Stimulated activated CD4-positive, alpha-beta T cell treated with anti-CD3 and anti-CD28 coated beads, Interleukin-2, amount 100 ng/mL, for 4 hours (primary cell): Measurements from ENCODE around the gene CCBE1.
"Not testable (repeated sequence)": the region's sequence is repeated elsewhere in the genome, so short reads cannot be mapped to it uniquely, and the experiment has no call there.

ENCODE experiments used
- DNase-seq: peaks from one replicate; pipeline ENCODE4 v3.0.0-alpha.2; 2020; ENCODE audit warnings: low read depth

Gene CCBE1

GRCh38 chr18:59697236-59697932 lies at the start of gene CCBE1:
Gene CCBE1, minus strand, starts transcription at chr18:59697423.
- DNase-seq: no peak

- DNase-seq: no peak
Observed at GRCh38 chr18:59744271-59744721, 47.1 kb upstream of the CCBE1 start.

- DNase-seq: no peak
Observed at GRCh38 chr18:59743566-59743965, 46.3 kb upstream of the CCBE1 start.

GRCh38 chr18:59742325-59743111 lies 45.3 kb upstream of the CCBE1 start:
- no peak for DNase-seq

- no peak for DNase-seq
Observed at GRCh38 chr18:59740141-59740540, 42.9 kb upstream of the CCBE1 start.

GRCh38 chr18:59737776-59738300 lies 40.6 kb upstream of the CCBE1 start:
- DNase-seq: no peak

- DNase-seq: not testable (repeated sequence)
Observed at GRCh38 chr18:59737335-59737734, 40.1 kb upstream of the CCBE1 start.

GRCh38 chr18:59736061-59736460 lies 38.8 kb upstream of the CCBE1 start:
- DNase-seq: no peak

GRCh38 chr18:59735269-59735860 lies 38.1 kb upstream of the CCBE1 start:
- no peak for DNase-seq

- DNase-seq: no peak
Observed at GRCh38 chr18:59733421-59733820, 36.2 kb upstream of the CCBE1 start.

GRCh38 chr18:59730896-59731295 lies 33.7 kb upstream of the CCBE1 start:
- no peak for DNase-seq

- DNase-seq: no peak
Observed at GRCh38 chr18:59729781-59730180, 32.6 kb upstream of the CCBE1 start.

- no peak for DNase-seq
Observed at GRCh38 chr18:59728816-59729215, 31.6 kb upstream of the CCBE1 start.

GRCh38 chr18:59725142-59725541 lies 27.9 kb upstream of the CCBE1 start:
- no peak for DNase-seq

GRCh38 chr18:59724103-59724502 lies 26.9 kb upstream of the CCBE1 start:
- no peak for DNase-seq

- no peak for DNase-seq
Observed at GRCh38 chr18:59721931-59722330, 24.7 kb upstream of the CCBE1 start.

- DNase-seq: no peak
Observed at GRCh38 chr18:59721211-59721610, 24.0 kb upstream of the CCBE1 start.

GRCh38 chr18:59719544-59720181 lies 22.4 kb upstream of the CCBE1 start:
- DNase-seq: no peak

GRCh38 chr18:59718464-59719157 lies 21.4 kb upstream of the CCBE1 start:
- no peak for DNase-seq

GRCh38 chr18:59718108-59718463 lies 20.9 kb upstream of the CCBE1 start:
- DNase-seq: no peak

GRCh38 chr18:59717291-59717690 lies 20.1 kb upstream of the CCBE1 start:
- DNase-seq: no peak

- DNase-seq: no peak
Observed at GRCh38 chr18:59715966-59716369, 18.7 kb upstream of the CCBE1 start.
